IMR-90 (cell line): ENCODE data around the gene AKAP12. TPM values are rescaled to one million over a fixed set of nuclear protein-coding genes. Genes with fewer than 3 reads are reported as not detected.
"Not testable (repeated sequence)": the region's sequence is repeated elsewhere in the genome, so short reads cannot be mapped to it uniquely, and the experiment has no call there.

ENCODE experiments used
- ATAC-seq: fragments of 200-7000 bp; cut with Tn5 transposase; 2 replicates; pipeline ENCODE4 v1.9.1; 2020; ENCODE audit warnings: low read depth, mild to moderate bottlenecking, moderate library complexity
- BruUV-seq: library from RNA; stranded (reverse); fragments of 400-500 nt; replicated peaks from 2 replicates; lab custom pipeline; 2021; lab: Mats Ljungman, UMichigan
- CTCF ChIA-PET: fragments of 300-600 bp; formaldehyde crosslinking; extraction: SDS; loops from one replicate; lab custom pipeline; 2021; ENCODE audit warnings: antibody characterized with exemption; lab: Yijun Ruan, JAX
- POLR2A ChIA-PET: fragments of 300-600 bp; sonication (Branson Sonifier 250); formaldehyde crosslinking; loops from one replicate; lab custom pipeline; 2022; ENCODE audit warnings: antibody characterized with exemption; ENCODE audit not compliant: unreplicated experiment; lab: Charles Lee
- DNase-seq: peaks from one replicate; pipeline ENCODE4 v3.0.0; 2013
- H2AFZ ChIP-seq: replicated peaks from 2 replicates; pipeline ENCODE3; 2013; ENCODE audit warnings: low read length, mild to moderate bottlenecking; ENCODE audit not compliant: poor library complexity
- H2AK5ac ChIP-seq: 2 replicates; pipeline ENCODE4 v1.6.1; 2013; ENCODE audit warnings: low read depth, low read length, inconsistent platforms
- H2AK9ac ChIP-seq: replicated peaks from 2 replicates; pipeline ENCODE3; 2013; ENCODE audit warnings: mild to moderate bottlenecking, low read depth, low read length, moderate library complexity; ENCODE audit not compliant: poor library complexity
- H2BK120ac ChIP-seq: 2 replicates; pipeline ENCODE4 v1.6.1; 2013; ENCODE audit warnings: low read depth, low read length, inconsistent platforms
- H2BK15ac ChIP-seq: 3 replicates; pipeline ENCODE4 v1.6.1; 2013; ENCODE audit warnings: low read depth, low read length, inconsistent platforms
- H2BK20ac ChIP-seq: 2 replicates; pipeline ENCODE4 v1.6.1; 2013; ENCODE audit warnings: low read depth, mild to moderate bottlenecking, inconsistent platforms, low read length, moderate library complexity
- H2BK5ac ChIP-seq: 2 replicates; pipeline ENCODE4 v1.6.1; 2013; ENCODE audit warnings: mild to moderate bottlenecking, low read depth, low read length, inconsistent platforms; ENCODE audit not compliant: poor library complexity, severe bottlenecking
- H3K14ac ChIP-seq: replicated peaks from 2 replicates; pipeline ENCODE4 v1.6.1; 2013; ENCODE audit warnings: low read depth, low read length, inconsistent platforms
- H3K18ac ChIP-seq: 2 replicates; pipeline ENCODE4 v1.6.1; 2013; ENCODE audit warnings: low read depth, low read length, control low read depth
- H3K23ac ChIP-seq: 2 replicates; pipeline ENCODE4 v1.6.1; 2013; ENCODE audit warnings: low read depth, low read length, inconsistent platforms
- H3K27ac ChIP-seq: 2 replicates; pipeline ENCODE4 v1.5.1; 2013; ENCODE audit warnings: mild to moderate bottlenecking, control low read depth, low read length; ENCODE audit not compliant: insufficient read depth
- H3K27me3 ChIP-seq: 2 replicates; pipeline ENCODE4 v1.6.1; 2013; ENCODE audit warnings: low read length; ENCODE audit not compliant: control insufficient read depth, insufficient read depth
- H3K36me3 ChIP-seq: 2 replicates; pipeline ENCODE4 v1.6.1; 2013; ENCODE audit warnings: low read length, mixed read lengths; ENCODE audit not compliant: control insufficient read depth, insufficient read depth
- H3K4ac ChIP-seq: 2 replicates; pipeline ENCODE4 v1.6.1; 2013; ENCODE audit warnings: low read depth, low read length, inconsistent platforms
- H3K4me1 ChIP-seq: 2 replicates; pipeline ENCODE4 v1.6.1; 2013; ENCODE audit warnings: low read length, mixed read lengths; ENCODE audit not compliant: control insufficient read depth, insufficient read depth
- H3K4me2 ChIP-seq: 2 replicates; pipeline ENCODE4 v1.6.1; 2013; ENCODE audit warnings: low read depth, mild to moderate bottlenecking, control low read depth, low read length, moderate library complexity
- H3K4me3 ChIP-seq: 2 replicates; pipeline ENCODE4 v1.5.1; 2013; ENCODE audit warnings: low read depth, mild to moderate bottlenecking, control low read depth, low read length, moderate library complexity; ENCODE audit not compliant: insufficient read depth
- H3K56ac ChIP-seq: 2 replicates; pipeline ENCODE4 v1.6.1; 2013; ENCODE audit warnings: low read length, inconsistent platforms; ENCODE audit not compliant: insufficient read depth; ENCODE audit errors: extremely low read depth
- H3K79me1 ChIP-seq, 2 experiments: 2 replicates each; pipeline ENCODE4 v1.6.1; 2013; ENCODE audit warnings: low read length in 2 of 2, inconsistent platforms in 1 of 2, low read depth in 1 of 2
- H3K9ac ChIP-seq: 2 replicates; pipeline ENCODE4 v1.6.1; 2013; ENCODE audit warnings: low read depth, low read length, control low read depth
- H3K9me1 ChIP-seq: 2 replicates; pipeline ENCODE4 v1.6.1; 2013; ENCODE audit warnings: low read length, inconsistent platforms; ENCODE audit not compliant: insufficient read depth
- H3K9me3 ChIP-seq: 2 replicates; pipeline ENCODE4 v1.6.1; 2013; ENCODE audit warnings: low read length; ENCODE audit not compliant: control insufficient read depth, insufficient read depth
- H4K20me1 ChIP-seq: 2 replicates; pipeline ENCODE4 v1.6.1; 2013; ENCODE audit warnings: low read length, inconsistent platforms; ENCODE audit not compliant: insufficient read depth
- H4K5ac ChIP-seq: 2 replicates; pipeline ENCODE4 v1.6.1; 2013; ENCODE audit warnings: mild to moderate bottlenecking, low read depth, low read length, control low read depth
- H4K8ac ChIP-seq, 2 experiments: 2 replicates each; pipeline ENCODE4 v1.6.1; 2013; ENCODE audit warnings: low read depth in 2 of 2, low read length in 2 of 2, control low read depth in 1 of 2, inconsistent platforms in 1 of 2
- H4K91ac ChIP-seq: 2 replicates; pipeline ENCODE4 v1.6.1; 2013; ENCODE audit warnings: low read depth, low read length, inconsistent platforms; ENCODE audit not compliant: insufficient read depth
- CHD1 ChIP-seq: IDR thresholded peaks from 2 replicates; pipeline ENCODE4 v1.6.1; 2012; ENCODE audit warnings: low read depth, low read length, improper control_type of control experiment
- CTCF ChIP-seq: conservative IDR thresholded peaks from 2 replicates; pipeline ENCODE4 v1.5.1; 2012; ENCODE audit warnings: mild to moderate bottlenecking, low read depth, low read length, improper control_type of control experiment
- FOS ChIP-seq: fragments of 150-350 bp; IDR thresholded peaks from 2 replicates; pipeline ENCODE4 v1.6.1; 2016; ENCODE audit warnings: low read depth, low read length
- MAZ ChIP-seq: IDR thresholded peaks from 2 replicates; pipeline ENCODE4 v1.6.1; 2012; ENCODE audit warnings: low read depth, mild to moderate bottlenecking, low read length, improper control_type of control experiment, moderate library complexity, borderline replicate concordance
- RCOR1 ChIP-seq: IDR thresholded peaks from 2 replicates; pipeline ENCODE4 v1.6.1; 2012; ENCODE audit warnings: mild to moderate bottlenecking, low read length, improper control_type of control experiment; ENCODE audit not compliant: insufficient replicate concordance
- WGBS, 2 experiments: methylation state at CpG; one replicate each; pipeline versions ENCODE4 v1.1.5 to v1.1.7; 2013; ENCODE audit warnings: missing lambda C conversion rate in 2 of 2; ENCODE audit not compliant: insufficient read length in 1 of 2; ENCODE audit errors: extremely low coverage in 2 of 2; 5-methylcytosine and 5-hydroxymethylcytosine counted together
- dilution Hi-C: fragments of 300-500 bp; cut with HindIII; formaldehyde crosslinking; loops from one replicate; pipeline ENCODE4 v1.14.3; 2018; ENCODE audit warnings: low sequenced_read_pairs; ENCODE audit not compliant: unreplicated experiment
- in situ Hi-C: fragments of 300-500 bp; cut with MboI; formaldehyde crosslinking; loops from 3 replicates; pipeline ENCODE4 v1.14.3; 2019; ENCODE audit warnings: low sequenced_read_pairs, inconsistent platforms, mixed read lengths
- intact Hi-C: fragments of 100-400 bp; cut with micrococcal nuclease; formaldehyde crosslinking; loops from 2 replicates; pipeline ENCODE4 v1.10.0; 2022
- polyA plus RNA-seq, 3 experiments: library from polyadenylated mRNA; depleted of rRNA; stranded (reverse); fragments of >200 nt; gene quantifications; 2 replicates each; pipeline ENCODE4 v1.2.3, GENCODE V29; 2012; ENCODE audit warnings: low replicate concordance in 1 of 3
- total RNA-seq: library from RNA; depleted of rRNA; stranded (reverse); fragments of >200 nt; gene quantifications from 2 replicates; pipeline ENCODE4 v1.2.3, GENCODE V29; 2012

Gene AKAP12
- total and polyA plus RNA-seq, 2 of the 4 experiments (the other 2 are of a cell fraction), result 56.0 to 118 TPM

- H4K91ac ChIP-seq, result no peak overlapping the region
- H3K23ac ChIP-seq, result no peak overlapping the region
- H4K20me1 ChIP-seq, result peaks cover 9% of the 10 kb centered on the region
- CTCF ChIA-PET, result no interaction called here
- no peak overlapping the region for H3K4me2 ChIP-seq
- H3K27me3 ChIP-seq, result no peaks in the 10 kb centered on the region
- H3K18ac ChIP-seq, result no peak overlapping the region
- H3K4me3 ChIP-seq, result no peak overlapping the region
- no peak overlapping the region for H3K56ac ChIP-seq
- no peak overlapping the region for H2BK5ac ChIP-seq
- no peak overlapping the region for H4K8ac ChIP-seq
- no peak overlapping the region for H2AFZ ChIP-seq
- no peaks in the 10 kb centered on the region for H3K36me3 ChIP-seq
- no peak for DNase-seq
- H3K4me1 ChIP-seq, result no peaks in the 10 kb centered on the region; the same call in 1 of the 2 replicates
- H3K9me1 ChIP-seq, result peaks cover 7% of the 10 kb centered on the region
- dilution Hi-C loops, result no loop called here
- no peak overlapping the region for H4K5ac ChIP-seq
- H2BK20ac ChIP-seq, result no peak overlapping the region
- H3K14ac ChIP-seq, result no peak overlapping the region
- H2AK5ac ChIP-seq, result no peak overlapping the region
- in situ Hi-C loops, result no loop called here
- H3K27ac ChIP-seq, result no peak overlapping the region
- POLR2A ChIA-PET, result no interaction called here
- H3K9me3 ChIP-seq, result no peaks in the 10 kb centered on the region
- intact Hi-C loops, result no loop called here
- peaks cover 49 to 65% of the 10 kb centered on the region in 2 experiments for H3K79me1 ChIP-seq
- H3K9ac ChIP-seq, result no peak overlapping the region
- H2AK9ac ChIP-seq, result no peak overlapping the region
- no peak overlapping the region for H2BK15ac ChIP-seq
- ATAC-seq, result no peak
- no CpG with 5 or more reads among the region's 4 CpGs for WGBS, 2 experiments
- H2BK120ac ChIP-seq, result no peak overlapping the region
- no peak overlapping the region for H3K4ac ChIP-seq
- TF ChIP-seq RCOR1, result no peak
- TF ChIP-seq CTCF, result no peak
- TF ChIP-seq FOS, result no peak
- TF ChIP-seq MAZ, result no peak
- TF ChIP-seq CHD1, result no peak
- BruUV-seq, result no TSS peak
Measured at GRCh38 chr6:151381722-151382121, 142.0 kb downstream of the AKAP12 start.

- H4K91ac ChIP-seq, H3K4me3 ChIP-seq, H3K27me3 ChIP-seq, H3K14ac ChIP-seq, H3K9ac ChIP-seq, H3K56ac ChIP-seq, H2BK5ac ChIP-seq, H3K4me2 ChIP-seq, intact Hi-C loops, H2AK9ac ChIP-seq, H2AFZ ChIP-seq, H3K18ac ChIP-seq, H3K27ac ChIP-seq, H3K9me1 ChIP-seq, BruUV-seq, H4K5ac ChIP-seq, H2AK5ac ChIP-seq, H3K23ac ChIP-seq, H4K8ac ChIP-seq, H3K36me3 ChIP-seq, ATAC-seq, H3K9me3 ChIP-seq, in situ Hi-C loops, CTCF ChIA-PET, H3K4me1 ChIP-seq, H2BK120ac ChIP-seq, H4K20me1 ChIP-seq, H3K4ac ChIP-seq, H2BK15ac ChIP-seq, dilution Hi-C loops, DNase-seq, H2BK20ac ChIP-seq, POLR2A ChIA-PET: not testable (repeated sequence)
- H3K79me1 ChIP-seq, result peaks cover 46 to 62% of the 10 kb centered on the region in 2 experiments
- WGBS, 2 experiments, result no CpG with 5 or more reads among the region's 9 CpGs
Measured at GRCh38 chr6:151382631-151383030, 142.9 kb downstream of the AKAP12 start.
